NCI-H2107 treated with DMSO at 0.1 percent for 48 hours (cell line): ENCODE measurements around the gene BET1.
"Not testable (repeated sequence)": the region's sequence is repeated elsewhere in the genome, so short reads cannot be mapped to it uniquely, and the experiment has no call there.

Source experiments
- DNase-seq: peaks from one replicate; lab custom pipeline; 2025; ENCODE audit not compliant: unreplicated experiment; lab: John Stamatoyannopoulos, UW

The BET1 gene

DNA sequence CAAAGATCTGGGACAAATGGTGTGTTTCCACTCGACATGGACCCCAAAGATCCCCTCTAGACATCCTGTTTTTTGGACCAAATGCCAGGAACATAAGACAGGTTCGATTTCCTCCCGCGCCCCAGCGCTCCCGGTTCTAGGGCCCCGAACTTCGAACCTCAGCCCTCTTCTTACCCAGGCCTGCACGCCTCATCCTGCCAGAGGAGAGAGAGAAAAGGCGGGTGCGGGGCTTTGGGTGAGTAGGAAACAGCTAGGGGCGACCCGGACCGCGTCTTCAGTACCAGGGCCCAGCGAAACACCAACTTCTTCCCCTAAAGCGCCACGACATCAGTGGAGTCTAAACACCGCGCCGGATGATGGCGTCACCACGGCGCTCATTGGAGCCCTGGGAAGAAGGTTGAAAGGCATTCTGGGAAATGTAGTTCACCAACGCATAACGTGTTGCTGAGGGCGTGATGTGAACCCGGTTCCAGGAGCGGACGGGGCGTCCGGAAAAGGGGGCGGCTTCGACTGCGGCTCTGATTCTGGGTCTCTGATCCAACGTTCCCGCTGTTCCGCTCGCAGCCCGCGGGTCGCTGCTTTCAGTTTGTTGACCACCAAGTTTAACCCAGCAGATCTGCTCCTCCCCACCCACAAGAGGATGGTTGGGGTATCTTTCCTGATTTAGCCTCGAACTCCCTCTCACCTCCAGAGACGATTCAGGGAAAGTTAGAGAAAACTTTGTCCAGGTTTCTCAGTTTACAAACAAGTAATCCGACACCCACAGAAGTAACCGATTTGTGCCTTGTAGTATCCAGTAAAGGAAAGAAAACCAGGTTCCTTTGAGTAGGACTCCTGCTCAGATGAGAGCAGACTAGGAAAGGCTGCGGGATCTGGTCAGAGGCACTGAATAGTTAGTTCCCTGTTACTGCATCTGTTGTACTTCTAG is at the start of gene BET1:
BET1 (minus strand) TSS at position 332 of the 928 bp plus-strand sequence; CDS start at position 193, 139 bp downstream.
- DNase-seq = peak; percentile 93

DNA sequence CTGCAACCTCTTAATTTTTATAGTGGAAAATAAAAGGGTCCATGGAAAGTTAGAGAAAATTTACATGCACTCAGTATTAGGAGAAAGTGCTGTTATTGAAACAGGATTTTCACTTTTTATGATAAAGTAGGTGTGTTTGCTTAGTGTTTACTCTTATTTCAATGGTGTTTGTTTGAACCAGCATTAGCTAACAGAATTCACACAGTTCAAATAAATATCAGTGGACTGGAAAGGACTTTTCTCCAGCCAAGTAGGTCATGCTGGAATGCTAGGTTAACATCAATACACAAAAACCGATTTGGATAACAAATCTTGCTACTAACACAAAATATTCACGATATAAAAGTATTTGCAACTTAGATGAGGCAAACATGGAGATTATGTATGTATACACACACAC is 49.4 kb upstream of the BET1 start:
- DNase-seq = no peak

GRCh38 chr7:94052398-94053180 is 48.4 kb upstream of the BET1 start:
- no peak for DNase-seq

DNA sequence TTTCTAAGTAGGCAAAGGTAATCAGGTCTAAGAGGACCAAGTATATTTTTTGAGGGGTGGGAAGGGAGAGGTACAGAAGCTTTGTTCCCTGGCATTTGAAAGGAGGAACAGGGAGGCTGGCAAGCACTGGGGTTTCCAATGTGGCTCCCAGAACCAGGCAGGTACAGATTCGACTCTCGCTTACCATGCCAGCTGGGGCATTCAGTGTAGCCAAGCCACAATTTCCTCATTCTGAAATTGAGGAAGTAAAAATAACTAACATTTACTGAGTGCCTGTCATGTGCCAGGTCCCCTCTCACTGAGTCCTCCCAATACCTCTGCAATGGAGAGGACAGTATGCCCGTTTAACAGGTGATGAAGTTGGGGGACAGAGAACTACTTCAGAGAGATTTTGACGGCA is 45.9 kb upstream of the BET1 start:
- DNase-seq = no peak

- no peak for DNase-seq
These were observed 45.5 kb upstream of the BET1 start for GRCh38 chr7:94049615-94050014.

GRCh38 chr7:94048755-94049154 is 44.6 kb upstream of the BET1 start:
- no peak for DNase-seq

- no peak for DNase-seq
These were observed 43.8 kb upstream of the BET1 start for GRCh38 chr7:94047956-94048355.

DNA sequence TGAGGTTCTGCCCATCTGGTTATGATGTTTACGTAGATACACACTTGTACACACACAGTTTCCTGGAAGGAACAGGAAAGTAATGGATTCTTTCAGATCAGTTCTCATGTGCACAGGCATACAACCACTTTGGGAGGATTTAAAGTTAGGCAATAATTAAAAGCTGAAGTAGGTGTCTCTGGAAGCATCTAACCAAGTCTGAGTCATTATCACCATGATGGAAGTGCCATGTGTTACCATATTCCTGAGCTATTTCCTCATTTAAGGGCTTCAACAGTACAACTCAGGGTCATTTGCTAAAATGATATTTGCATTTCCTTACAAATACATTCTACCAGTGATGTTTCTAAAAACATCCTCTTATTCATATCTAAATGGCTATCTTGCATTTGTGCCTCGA is 41.4 kb upstream of the BET1 start:
- no peak for DNase-seq

DNA sequence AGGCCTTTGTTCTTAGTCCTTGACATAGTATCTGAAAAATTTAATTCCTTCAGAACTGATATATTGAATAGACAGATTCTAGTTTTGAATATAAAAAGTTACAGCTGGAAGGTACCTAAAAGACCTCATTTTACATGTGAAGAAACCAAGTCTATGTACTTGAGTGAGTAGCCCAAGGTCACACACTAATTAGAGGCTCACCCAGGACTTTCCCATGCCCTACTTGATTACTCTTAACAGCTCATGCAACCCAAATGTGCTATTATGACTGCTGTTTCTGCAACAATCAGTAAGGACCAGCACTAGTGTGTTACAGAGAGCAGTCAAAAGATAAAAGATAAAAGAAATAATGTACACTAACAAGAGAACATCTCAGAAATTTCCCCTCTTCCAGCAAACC is 40.7 kb upstream of the BET1 start:
- DNase-seq = no peak

GRCh38 chr7:94043299-94043698 is 39.1 kb upstream of the BET1 start:
- DNase-seq = no peak

- DNase-seq = no peak
These were observed 38.2 kb upstream of the BET1 start for GRCh38 chr7:94042381-94042780.

DNA sequence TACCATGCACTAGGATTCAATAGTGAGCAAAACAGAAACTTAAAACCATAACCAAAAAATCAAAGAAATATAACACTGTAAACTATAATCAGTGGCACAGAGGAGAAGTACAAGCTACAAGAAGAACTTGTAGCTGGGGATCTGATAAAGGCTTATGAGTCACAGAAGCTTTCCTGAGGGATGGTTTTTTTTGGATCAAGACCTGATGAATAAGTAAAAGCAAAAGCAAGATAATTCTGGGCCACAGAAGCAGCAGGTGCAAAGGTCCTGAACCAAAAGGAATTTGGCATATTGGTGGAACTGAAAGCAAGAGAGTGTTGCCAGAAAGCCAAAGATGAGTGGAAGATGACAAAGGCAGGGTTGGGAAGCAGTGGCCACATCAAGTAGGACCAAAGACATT is 37.4 kb upstream of the BET1 start:
- no peak for DNase-seq

- DNase-seq = no peak
These were observed 36.1 kb upstream of the BET1 start for GRCh38 chr7:94040254-94040653.

GRCh38 chr7:94039368-94040035 is 35.3 kb upstream of the BET1 start:
- DNase-seq = no peak

DNA sequence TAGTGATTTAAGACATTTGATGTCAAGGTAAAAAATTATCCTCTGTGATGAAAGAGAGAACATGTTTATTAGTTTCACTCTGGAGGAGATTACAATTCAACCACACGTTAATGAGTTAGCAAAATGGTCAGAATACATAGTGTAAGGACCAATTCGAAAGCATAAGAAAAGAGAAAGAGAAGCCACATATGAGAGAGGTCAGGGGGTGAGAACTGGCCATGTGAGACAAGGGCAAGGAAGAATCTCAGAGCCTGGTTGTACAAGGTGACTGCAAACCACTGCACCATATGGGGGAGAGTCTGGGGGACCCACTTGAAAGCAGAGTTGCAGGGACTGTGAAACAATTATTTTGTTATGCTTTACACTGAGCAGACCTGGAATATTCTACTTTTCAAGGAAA is 27.7 kb upstream of the BET1 start:
- DNase-seq = no peak

- DNase-seq = no peak
These were observed 26.5 kb upstream of the BET1 start for GRCh38 chr7:94030634-94031033.

DNA sequence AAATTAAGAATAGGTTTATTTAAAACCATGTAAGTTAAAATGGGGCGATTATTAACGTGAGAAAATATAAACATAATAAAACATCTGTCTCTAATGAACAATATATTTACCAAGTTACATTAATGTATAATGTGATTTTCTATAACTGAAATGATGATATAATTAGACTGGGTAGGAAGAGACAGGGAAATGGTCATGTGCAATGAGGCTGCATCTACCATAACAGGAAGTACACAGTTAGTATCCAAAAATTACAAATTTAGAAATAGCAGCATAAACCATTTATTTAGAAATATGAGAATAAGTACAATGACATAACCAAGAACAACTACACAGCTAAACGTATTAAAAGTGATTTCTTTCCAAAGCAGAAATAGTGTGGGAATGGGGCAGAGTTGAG is 25.8 kb upstream of the BET1 start:
- DNase-seq = no peak

DNA sequence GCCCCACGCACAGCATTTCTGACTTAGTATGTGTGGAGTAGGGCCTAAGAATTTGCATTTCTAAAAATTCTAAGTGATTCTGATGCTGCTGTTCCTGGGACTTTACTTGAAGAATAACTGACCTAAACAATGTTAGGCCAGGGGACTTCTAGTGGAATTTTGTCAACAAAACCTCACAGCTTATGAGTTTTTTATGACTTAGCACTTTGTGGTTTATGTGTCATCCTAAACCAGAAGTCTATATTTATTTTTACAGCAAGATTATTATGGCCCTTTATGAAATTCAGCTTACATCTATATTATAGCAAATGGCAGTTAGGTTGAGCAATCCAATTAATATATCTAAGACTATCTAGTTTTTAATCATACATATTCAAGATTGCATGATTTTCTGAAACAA is 24.6 kb upstream of the BET1 start:
- no peak for DNase-seq

- not testable (repeated sequence) for DNase-seq
These were observed 22.5 kb upstream of the BET1 start for GRCh38 chr7:94026619-94027018.

GRCh38 chr7:94022550-94022949 is 18.4 kb upstream of the BET1 start:
- DNase-seq = no peak

GRCh38 chr7:94016786-94017185 is 12.6 kb upstream of the BET1 start:
- DNase-seq = no peak

- DNase-seq = no peak
These were observed 11.4 kb upstream of the BET1 start for GRCh38 chr7:94015538-94015937.
